ENCODE measurements around the gene FSIP1. TPM values are rescaled to one million over a fixed set of nuclear protein-coding genes. Genes with fewer than 3 reads are reported as not detected.

FSIP1 gene
- total and polyA plus RNA-seq, 11 donors, result 0.28 to 3.7 (median 0.97) TPM; not detected in 1

DNA sequence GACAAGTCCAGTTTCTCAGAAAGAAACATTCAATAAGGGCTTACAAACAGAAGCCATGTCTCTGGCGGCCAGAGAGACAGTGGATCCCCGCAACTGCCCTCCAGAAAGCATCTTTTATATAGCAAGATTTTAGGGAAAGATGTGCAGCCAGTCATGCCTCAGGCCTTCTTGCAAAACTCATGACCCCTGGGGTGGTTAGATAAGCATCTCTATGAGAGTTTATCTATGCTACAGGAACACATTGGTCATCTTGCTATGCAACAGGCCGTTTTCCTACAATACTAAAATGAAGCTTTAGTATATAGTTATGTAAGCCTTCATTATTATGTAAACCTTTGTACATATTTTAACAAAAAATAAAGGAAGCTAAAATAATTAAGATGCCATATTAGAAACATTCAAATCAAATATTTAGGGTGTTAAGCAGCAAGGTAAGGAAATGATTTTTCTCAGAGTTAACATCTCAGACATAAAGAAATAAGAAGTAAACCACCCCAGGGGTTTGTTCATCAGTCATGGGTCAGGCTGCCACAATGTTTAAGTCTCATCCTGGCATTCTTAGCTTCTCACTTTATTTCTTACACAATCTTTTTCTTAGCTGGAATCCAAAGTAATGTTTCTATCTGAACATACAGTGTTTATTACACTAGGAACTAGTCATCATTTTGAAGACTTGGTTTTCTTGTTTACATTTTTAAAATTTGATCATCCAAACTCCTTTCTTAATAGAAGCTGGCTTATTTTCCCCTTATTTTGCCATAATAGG is 6.3 kb upstream of the FSIP1 start:
- ATAC-seq (no peak), DNase-seq (no peak)
- WGBS, 4 donors, result 79 to 83% (median 80%) methylated on average over 3 of the region's 3 CpGs
- H3K4me3 ChIP-seq, result no peak overlapping the region
- intact Hi-C loops (cut with DNase I), result loop anchor here (2.0 to 10.0 kb wide), 12 partner anchors 83 to 486 kb away; partner anchors contain the start of genes EIF2AK4 (in 5 of the 10) and BMF (in 2 of the 10)
- no peaks in the 10 kb centered on the region for H3K9me3 ChIP-seq
- no peaks in the 10 kb centered on the region for H3K27me3 ChIP-seq
- TF ChIP-seq, protein P1, sequence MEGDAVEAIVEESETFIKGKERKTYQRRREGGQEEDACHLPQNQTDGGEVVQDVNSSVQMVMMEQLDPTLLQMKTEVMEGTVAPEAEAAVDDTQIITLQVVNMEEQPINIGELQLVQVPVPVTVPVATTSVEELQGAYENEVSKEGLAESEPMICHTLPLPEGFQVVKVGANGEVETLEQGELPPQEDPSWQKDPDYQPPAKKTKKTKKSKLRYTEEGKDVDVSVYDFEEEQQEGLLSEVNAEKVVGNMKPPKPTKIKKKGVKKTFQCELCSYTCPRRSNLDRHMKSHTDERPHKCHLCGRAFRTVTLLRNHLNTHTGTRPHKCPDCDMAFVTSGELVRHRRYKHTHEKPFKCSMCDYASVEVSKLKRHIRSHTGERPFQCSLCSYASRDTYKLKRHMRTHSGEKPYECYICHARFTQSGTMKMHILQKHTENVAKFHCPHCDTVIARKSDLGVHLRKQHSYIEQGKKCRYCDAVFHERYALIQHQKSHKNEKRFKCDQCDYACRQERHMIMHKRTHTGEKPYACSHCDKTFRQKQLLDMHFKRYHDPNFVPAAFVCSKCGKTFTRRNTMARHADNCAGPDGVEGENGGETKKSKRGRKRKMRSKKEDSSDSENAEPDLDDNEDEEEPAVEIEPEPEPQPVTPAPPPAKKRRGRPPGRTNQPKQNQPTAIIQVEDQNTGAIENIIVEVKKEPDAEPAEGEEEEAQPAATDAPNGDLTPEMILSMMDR (IDR thresholded peaks at IDR 0.05), result no peak
- no peak for TF ChIP-seq POLR2A (IDR thresholded peaks at IDR 0.05)
- H3K27ac ChIP-seq, result no peak overlapping the region
- peaks cover 0 to 21% (median 6%) of the 10 kb centered on the region in 12 donors for H3K4me1 ChIP-seq
- no peaks in the 10 kb centered on the region for H3K36me3 ChIP-seq

GRCh38 chr15:39788108-39788507 is 5.5 kb upstream of the FSIP1 start:
- H3K27ac ChIP-seq, result no peak overlapping the region
- no peak overlapping the region for H3K4me3 ChIP-seq
- no peaks in the 10 kb centered on the region for H3K36me3 ChIP-seq
- H3K4me1 ChIP-seq, result peaks cover 0 to 29% (median 14%) of the 10 kb centered on the region in 12 donors
- intact Hi-C loops (cut with DNase I), result loop anchor here (2.0 to 10.0 kb wide), 12 partner anchors 84 to 487 kb away; partner anchors contain the start of genes EIF2AK4 (in 5 of the 10) and BMF (in 2 of the 10)
- 70 to 81% (median 74%) methylated on average over 4 of the region's 4 CpGs for WGBS, 4 donors
- ATAC-seq (no peak), DNase-seq (no peak)
- no peaks in the 10 kb centered on the region for H3K27me3 ChIP-seq
- no peaks in the 10 kb centered on the region for H3K9me3 ChIP-seq
- TF ChIP-seq, protein P1 (IDR thresholded peaks at IDR 0.05), result no peak
- TF ChIP-seq POLR2A (IDR thresholded peaks at IDR 0.05), result no peak

GRCh38 chr15:39787479-39787878 is 4.8 kb upstream of the FSIP1 start:
- TF ChIP-seq POLR2A (IDR thresholded peaks at IDR 0.05), result no peak
- TF ChIP-seq, protein P1 (IDR thresholded peaks at IDR 0.05), result no peak
- H3K4me1 ChIP-seq, result peaks cover 0 to 29% (median 14%) of the 10 kb centered on the region in 12 donors
- H3K4me3 ChIP-seq, result no peak overlapping the region
- no peak for ATAC-seq
- no peak for DNase-seq
- no peaks in the 10 kb centered on the region for H3K9me3 ChIP-seq
- H3K27ac ChIP-seq, result no peak overlapping the region
- WGBS, 4 donors, result 0 to 40% (median 32%) methylated on average over 1 of the region's 1 CpG
- no peaks in the 10 kb centered on the region for H3K27me3 ChIP-seq
- intact Hi-C loops (cut with DNase I), result loop anchor here (2.0 to 10.0 kb wide), 13 partner anchors 85 to 487 kb away; partner anchors contain the start of genes EIF2AK4 (in 5 of the 10) and BMF (in 2 of the 10)
- H3K36me3 ChIP-seq, result no peaks in the 10 kb centered on the region

GRCh38 chr15:39786447-39787056 is 3.9 kb upstream of the FSIP1 start:
- H3K27ac ChIP-seq, result no peak overlapping the region
- ATAC-seq, result no peak

More at GRCh38 chr15:39786447-39787056, 3.9 kb upstream of the FSIP1 start:
- TF ChIP-seq, protein P1 (IDR thresholded peaks at IDR 0.05), result peak; percentile 45 to 75 (median 63)
- TF ChIP-seq POLR2A (IDR thresholded peaks at IDR 0.05), result no peak
- H3K36me3 ChIP-seq, result no peaks in the 10 kb centered on the region
- no peaks in the 10 kb centered on the region for H3K9me3 ChIP-seq
- 5 to 10% (median 8%) methylated on average over 5 of the region's 5 CpGs for WGBS, 4 donors
- no peaks in the 10 kb centered on the region for H3K27me3 ChIP-seq
- no peak overlapping the region for H3K4me3 ChIP-seq
- H3K4me1 ChIP-seq, result peaks cover 0 to 35% (median 17%) of the 10 kb centered on the region in 12 donors
- intact Hi-C loops (cut with DNase I), result loop anchor here (1.0 to 10.0 kb wide), 14 partner anchors 86 to 488 kb away; partner anchors contain the start of genes EIF2AK4 (in 6 of the 10) and BMF (in 2 of the 10)
- DNase-seq, result no peak
